ENCODE data around the gene HDAC9.

HDAC9 gene

GRCh38 chr7:18552943-18553604 lies 57.5 kb downstream of the HDAC9 start:
- DNase-seq (ENCODE audit: low read depth in 3 of 3, low spot score in 1 of 3): no peak

DNA sequence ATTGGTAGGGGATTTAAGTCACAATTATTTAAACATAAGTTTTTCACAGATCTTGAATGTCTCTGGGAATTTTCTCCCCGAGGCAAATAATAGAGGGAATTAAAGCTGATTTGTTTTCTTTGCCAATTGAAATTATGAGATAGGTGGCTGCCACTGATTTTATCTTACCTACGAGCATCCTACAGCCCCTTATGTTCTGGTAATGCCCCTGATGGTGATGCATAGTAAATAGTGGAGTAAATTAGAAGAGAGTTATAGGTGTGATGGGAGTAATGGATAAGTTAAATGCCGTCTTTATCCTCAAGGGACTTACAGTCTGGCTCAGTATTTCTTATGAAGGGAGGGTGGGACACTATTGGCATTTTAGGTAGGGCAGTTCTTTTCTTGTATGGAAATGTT lies 58.1 kb downstream of the HDAC9 start:
- no peak for DNase-seq (ENCODE audit: low read depth in 3 of 3, low spot score in 1 of 3)

GRCh38 chr7:18555120-18555519 lies 59.6 kb downstream of the HDAC9 start:
- no peak for DNase-seq (ENCODE audit: low read depth in 3 of 3, low spot score in 1 of 3)

GRCh38 chr7:18555968-18556367 lies 60.4 kb downstream of the HDAC9 start:
- no peak for DNase-seq (ENCODE audit: low read depth in 3 of 3, low spot score in 1 of 3)

GRCh38 chr7:18558503-18558902 lies 63.0 kb downstream of the HDAC9 start:
- DNase-seq (ENCODE audit: low read depth in 3 of 3, low spot score in 1 of 3): no peak

GRCh38 chr7:18558910-18559309 lies 63.4 kb downstream of the HDAC9 start:
- DNase-seq (ENCODE audit: low read depth in 3 of 3, low spot score in 1 of 3): no peak

DNA sequence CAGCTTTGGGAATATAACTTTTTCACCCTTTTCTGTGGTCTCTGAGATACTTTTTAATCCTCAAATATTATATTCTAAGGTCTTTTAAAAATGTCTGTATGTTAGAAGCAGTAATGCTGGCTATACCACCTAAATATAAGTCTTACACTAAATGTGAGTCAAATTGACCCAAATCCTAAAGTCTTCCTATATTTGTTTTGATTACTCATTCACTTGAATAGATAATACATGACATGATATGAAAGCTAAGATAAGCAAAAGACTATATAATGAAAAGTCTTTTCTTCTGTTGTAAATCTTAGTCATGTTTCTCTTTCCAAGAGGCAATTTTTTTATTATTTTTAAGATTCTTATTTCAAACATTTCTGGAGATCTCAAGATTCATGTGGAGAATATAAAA lies 64.2 kb downstream of the HDAC9 start:
- DNase-seq (ENCODE audit: low read depth in 3 of 3, low spot score in 1 of 3): no peak

GRCh38 chr7:18564779-18565178 lies 69.2 kb downstream of the HDAC9 start:
- no peak for DNase-seq (ENCODE audit: low read depth in 3 of 3, low spot score in 1 of 3)

GRCh38 chr7:18565337-18565736 lies 69.8 kb downstream of the HDAC9 start:
- no peak for DNase-seq (ENCODE audit: low read depth in 3 of 3, low spot score in 1 of 3)

GRCh38 chr7:18566205-18566604 lies 70.7 kb downstream of the HDAC9 start:
- DNase-seq (ENCODE audit: low read depth in 3 of 3, low spot score in 1 of 3): no peak

- no peak for DNase-seq (ENCODE audit: low read depth in 3 of 3, low spot score in 1 of 3)
Measured at GRCh38 chr7:18566829-18567228, 71.3 kb downstream of the HDAC9 start.

- DNase-seq (ENCODE audit: low read depth in 3 of 3, low spot score in 1 of 3): no peak
Measured at GRCh38 chr7:18570441-18570840, 74.9 kb downstream of the HDAC9 start.

DNA sequence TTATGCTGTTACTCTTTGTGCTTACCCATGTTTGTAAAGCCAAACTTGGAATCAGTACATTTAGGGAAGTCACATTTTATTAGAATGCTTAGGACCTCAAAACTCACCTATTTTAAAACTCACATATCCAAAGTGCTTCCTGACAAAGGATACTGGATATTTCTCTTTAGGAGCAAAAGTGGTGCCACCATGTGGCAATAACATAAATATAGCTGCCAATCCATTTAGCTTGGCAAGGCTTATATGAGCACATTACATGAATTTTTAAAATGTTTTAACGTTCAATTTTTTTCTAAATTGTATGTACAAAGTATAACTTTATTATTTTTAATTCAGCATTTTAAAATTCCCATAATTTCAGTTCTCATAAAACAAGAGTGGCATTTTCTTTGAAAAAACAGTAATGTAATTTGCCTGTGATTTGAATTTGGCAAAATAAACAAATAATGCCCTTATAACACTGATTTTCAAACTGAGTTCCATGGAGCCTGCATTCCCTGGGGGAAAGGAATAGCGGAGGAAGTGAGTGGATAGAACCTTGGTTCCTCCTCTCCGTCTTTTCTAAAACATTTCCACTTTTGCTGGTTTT lies 75.4 kb downstream of the HDAC9 start:
- no peak for DNase-seq (ENCODE audit: low read depth in 3 of 3, low spot score in 1 of 3)

GRCh38 chr7:18572154-18572553 lies 76.6 kb downstream of the HDAC9 start:
- DNase-seq (ENCODE audit: low read depth in 3 of 3, low spot score in 1 of 3): no peak

DNA sequence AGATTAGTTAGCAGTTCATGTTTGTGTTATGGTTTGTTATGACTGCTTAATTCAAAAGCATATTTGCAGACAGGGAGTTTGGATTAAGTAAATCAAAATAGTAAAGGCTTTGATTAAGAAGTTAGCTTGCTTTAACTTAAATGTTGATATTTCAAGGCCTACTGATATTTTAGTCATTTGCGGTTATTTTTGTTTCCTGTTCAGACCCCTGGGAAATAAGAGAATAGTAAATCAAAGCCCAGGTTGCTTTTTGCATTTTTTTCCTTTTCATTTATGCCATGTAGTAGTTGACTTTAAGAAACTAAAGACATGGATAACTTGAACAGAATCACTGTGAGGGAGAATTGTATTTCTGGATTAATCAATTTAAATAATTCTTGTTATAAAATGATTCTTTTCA lies 77.3 kb downstream of the HDAC9 start:
- DNase-seq (ENCODE audit: low read depth in 3 of 3, low spot score in 1 of 3): no peak

- DNase-seq (ENCODE audit: low read depth in 3 of 3, low spot score in 1 of 3): no peak
Measured at GRCh38 chr7:18573410-18574234, 78.1 kb downstream of the HDAC9 start.

DNA sequence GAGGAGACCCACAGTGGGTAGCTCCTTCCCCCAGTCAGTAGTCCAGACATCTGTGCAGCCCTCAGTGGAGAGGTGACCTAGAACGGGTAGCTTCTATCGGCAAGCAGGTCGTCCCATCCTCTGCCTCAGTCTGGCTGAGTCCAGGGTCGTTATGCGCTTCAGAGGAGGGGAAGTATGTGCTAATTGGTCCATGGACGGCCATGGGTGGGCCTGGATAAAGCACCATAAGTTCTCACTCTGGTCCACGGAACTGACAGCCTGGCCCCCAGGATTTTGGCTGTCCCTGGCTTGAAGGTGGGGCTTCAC lies 78.6 kb downstream of the HDAC9 start:
- DNase-seq (ENCODE audit: low read depth in 3 of 3, low spot score in 1 of 3): no peak

GRCh38 chr7:18574676-18575075 lies 79.1 kb downstream of the HDAC9 start:
- DNase-seq (ENCODE audit: low read depth in 3 of 3, low spot score in 1 of 3): no peak

DNA sequence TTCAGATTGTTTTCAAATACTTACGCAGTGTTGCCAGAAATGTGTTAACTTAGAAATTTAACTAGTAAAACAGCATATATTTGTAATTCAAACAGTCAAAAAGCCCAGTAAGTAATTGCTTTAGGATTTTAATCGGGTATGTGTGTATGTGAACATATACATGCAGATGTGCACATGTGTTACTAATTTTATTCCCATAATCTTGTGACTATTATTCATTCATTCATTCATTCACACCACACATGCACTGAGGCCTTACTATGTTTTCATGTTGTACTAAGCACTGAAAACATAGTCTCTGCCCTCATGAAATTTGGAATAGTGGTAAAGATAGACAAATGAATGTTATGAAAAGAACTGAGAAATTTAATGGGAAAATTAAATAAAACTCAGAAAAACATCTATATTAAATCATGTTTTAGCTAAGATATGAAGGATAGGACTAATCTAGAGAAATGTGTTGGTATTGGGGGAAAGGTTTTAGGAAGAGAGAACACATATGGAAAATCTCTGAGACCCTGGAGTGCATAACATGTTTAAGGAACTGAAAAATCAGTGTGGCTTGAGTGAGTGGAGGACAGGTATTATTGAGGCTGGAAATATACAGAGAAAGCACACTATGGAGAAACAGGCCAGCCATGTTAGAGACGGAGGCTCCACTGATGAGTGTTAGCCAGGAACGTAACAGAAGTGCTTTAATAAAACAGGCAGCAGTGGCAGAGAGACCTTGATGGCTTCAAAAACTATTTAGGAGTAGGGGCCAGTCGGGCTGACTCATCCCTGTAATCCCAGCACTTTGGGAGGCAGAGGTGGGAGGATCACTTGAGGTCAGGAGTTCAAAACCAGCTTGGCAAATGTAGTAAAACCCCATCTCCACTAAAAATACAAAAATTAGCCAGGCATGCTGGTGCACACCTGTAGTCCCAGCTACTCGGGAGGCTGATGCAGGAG lies 80.3 kb downstream of the HDAC9 start:
- no peak for DNase-seq (ENCODE audit: low read depth in 3 of 3, low spot score in 1 of 3)

GRCh38 chr7:18577096-18577771 lies 81.7 kb downstream of the HDAC9 start:
- DNase-seq (ENCODE audit: low read depth in 3 of 3, low spot score in 1 of 3): no peak

GRCh38 chr7:18579698-18580097 lies 84.1 kb downstream of the HDAC9 start:
- DNase-seq (ENCODE audit: low read depth in 3 of 3, low spot score in 1 of 3): no peak

Measured in stimulated activated CD4-positive, alpha-beta T cell treated with anti-CD3 and anti-CD28 coated beads, TNF-alpha, amount 100 ng/mL, for 1 hour (primary cell).